ENCODE measurements around the gene SGSH.

SGSH gene

DNA sequence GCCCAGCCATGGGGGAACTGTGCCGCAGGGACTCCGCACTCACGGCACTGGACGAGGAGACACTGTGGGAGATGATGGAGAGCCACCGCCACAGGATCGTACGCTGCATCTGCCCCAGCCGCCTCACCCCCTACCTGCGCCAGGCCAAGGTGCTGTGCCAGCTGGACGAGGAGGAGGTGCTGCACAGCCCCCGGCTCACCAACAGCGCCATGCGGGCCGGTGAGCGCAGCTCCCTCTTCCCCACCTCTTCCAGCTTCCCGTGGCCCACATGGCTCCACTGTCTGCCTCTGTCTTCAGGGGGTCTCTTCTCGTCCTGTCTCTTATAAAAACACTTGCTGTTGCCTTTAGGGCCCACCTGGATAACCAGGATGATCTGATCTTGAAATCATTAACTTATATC, 38.7 kb downstream of the SGSH start:
- no peak for DNase-seq (ENCODE audit: low read depth)
- TF ChIP-seq, protein P1, sequence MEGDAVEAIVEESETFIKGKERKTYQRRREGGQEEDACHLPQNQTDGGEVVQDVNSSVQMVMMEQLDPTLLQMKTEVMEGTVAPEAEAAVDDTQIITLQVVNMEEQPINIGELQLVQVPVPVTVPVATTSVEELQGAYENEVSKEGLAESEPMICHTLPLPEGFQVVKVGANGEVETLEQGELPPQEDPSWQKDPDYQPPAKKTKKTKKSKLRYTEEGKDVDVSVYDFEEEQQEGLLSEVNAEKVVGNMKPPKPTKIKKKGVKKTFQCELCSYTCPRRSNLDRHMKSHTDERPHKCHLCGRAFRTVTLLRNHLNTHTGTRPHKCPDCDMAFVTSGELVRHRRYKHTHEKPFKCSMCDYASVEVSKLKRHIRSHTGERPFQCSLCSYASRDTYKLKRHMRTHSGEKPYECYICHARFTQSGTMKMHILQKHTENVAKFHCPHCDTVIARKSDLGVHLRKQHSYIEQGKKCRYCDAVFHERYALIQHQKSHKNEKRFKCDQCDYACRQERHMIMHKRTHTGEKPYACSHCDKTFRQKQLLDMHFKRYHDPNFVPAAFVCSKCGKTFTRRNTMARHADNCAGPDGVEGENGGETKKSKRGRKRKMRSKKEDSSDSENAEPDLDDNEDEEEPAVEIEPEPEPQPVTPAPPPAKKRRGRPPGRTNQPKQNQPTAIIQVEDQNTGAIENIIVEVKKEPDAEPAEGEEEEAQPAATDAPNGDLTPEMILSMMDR (conservative IDR thresholded peaks at IDR 0.05; ENCODE audit: control insufficient read depth, insufficient read depth, low read depth, low read length) = no peak
- H3K4me3 ChIP-seq (ENCODE audit: control insufficient read depth, low read depth, low read length) = no peak overlapping the region

DNA sequence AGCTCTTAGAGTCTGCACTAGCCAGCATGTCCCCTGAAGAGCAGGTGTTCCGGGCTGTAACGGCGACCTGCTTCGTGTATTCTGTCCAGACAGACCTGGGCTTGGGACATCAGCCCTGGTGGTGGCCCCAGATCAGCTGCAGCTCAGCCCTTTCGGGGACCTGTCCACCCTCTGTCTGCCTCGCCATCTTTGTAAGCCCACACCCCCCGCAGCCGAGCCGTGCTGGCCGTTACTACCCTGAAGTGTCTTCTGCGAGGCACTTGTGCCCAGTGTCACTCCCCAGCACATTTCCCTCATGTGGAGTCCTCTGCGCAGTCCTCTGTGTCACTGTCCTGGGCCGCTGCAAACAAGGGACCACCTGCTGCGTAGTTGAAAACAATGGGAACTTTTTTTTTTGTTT, 39.9 kb downstream of the SGSH start:
- no peak for DNase-seq (ENCODE audit: low read depth)
- TF ChIP-seq, protein P1 (conservative IDR thresholded peaks at IDR 0.05; ENCODE audit: control insufficient read depth, insufficient read depth, low read depth, low read length) = no peak
- no peak overlapping the region for H3K4me3 ChIP-seq (ENCODE audit: control insufficient read depth, low read depth, low read length)

DNA sequence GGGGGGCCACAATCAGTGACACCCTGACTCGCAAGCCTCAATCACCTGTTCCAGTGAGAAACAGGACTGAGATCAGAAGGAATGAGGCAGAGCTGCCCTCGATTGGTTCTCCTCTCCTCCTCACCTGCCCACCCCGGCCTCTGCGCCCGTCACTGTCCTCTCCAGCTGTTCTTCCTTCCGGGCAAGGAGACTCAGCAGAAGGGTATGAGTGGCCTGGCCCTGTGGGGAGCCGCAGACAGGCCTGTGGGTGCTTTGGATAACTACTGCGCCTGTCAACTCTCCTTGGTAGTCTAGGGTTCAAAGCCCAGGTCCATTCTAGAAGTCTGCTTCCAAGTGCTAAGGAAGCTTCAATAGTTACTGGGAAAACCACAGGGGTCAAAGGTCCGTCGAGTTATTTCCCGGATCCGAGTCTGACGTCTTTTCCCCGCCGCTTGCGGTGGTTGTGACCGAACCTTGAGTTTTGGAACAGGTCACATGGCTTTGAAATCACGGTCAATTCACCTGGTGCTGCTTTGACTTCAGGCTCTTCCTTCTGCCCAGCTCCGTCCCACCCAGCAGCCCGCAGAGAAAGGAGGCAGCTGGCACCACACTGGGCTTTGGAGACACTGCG, 42.0 kb downstream of the SGSH start:
- H3K4me3 ChIP-seq (ENCODE audit: control insufficient read depth, low read depth, low read length) = no peak overlapping the region
- no peak for DNase-seq (ENCODE audit: low read depth)
- TF ChIP-seq, protein P1 (conservative IDR thresholded peaks at IDR 0.05; ENCODE audit: control insufficient read depth, insufficient read depth, low read depth, low read length) = no peak

DNA sequence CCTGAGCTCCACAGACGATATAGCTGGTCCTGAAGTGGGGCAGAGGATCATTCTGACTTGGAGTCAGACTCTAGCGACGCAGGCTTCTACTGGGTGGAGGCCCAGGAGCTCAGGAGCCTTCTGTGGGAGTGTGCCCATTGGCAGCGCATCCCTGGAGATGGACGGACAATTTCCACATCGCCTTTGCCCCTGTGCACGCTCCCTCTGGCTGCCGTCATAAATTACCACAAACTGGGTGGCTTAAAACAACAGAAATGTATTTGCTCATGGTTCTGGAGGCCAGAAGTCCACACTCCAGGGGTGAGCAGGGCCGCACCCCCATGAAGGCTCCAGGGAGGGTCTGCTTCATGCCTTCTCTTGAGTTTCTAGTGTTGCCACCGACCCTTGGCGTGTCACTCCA, 43.4 kb downstream of the SGSH start:
- no peak for DNase-seq (ENCODE audit: low read depth)
- TF ChIP-seq, protein P1 (conservative IDR thresholded peaks at IDR 0.05; ENCODE audit: control insufficient read depth, insufficient read depth, low read depth, low read length) = no peak
- no peak overlapping the region for H3K4me3 ChIP-seq (ENCODE audit: control insufficient read depth, low read depth, low read length)

DNA sequence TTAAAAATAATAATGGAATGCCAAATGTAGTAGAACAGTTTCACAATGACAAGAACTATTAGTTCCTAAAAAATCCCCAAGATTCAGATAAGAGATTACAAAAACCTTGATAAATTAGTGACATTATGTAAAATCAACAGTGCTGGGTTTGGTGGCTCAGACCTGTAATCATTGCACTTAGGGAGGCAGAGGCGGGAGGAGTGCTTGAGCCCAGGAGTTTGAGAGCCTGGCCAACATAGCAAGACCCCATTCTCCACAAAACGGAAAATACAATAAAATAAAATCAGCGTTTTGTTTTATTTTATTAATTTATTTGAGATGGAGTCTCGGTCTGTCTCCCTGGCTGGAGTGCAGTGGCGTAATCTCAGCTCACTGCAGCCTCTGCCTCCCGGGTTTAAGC, 46.2 kb downstream of the SGSH start:
- no peak overlapping the region for H3K4me3 ChIP-seq (ENCODE audit: control insufficient read depth, low read depth, low read length)
- TF ChIP-seq, protein P1 (conservative IDR thresholded peaks at IDR 0.05; ENCODE audit: control insufficient read depth, insufficient read depth, low read depth, low read length) = no peak
- no peak for DNase-seq (ENCODE audit: low read depth)

DNA sequence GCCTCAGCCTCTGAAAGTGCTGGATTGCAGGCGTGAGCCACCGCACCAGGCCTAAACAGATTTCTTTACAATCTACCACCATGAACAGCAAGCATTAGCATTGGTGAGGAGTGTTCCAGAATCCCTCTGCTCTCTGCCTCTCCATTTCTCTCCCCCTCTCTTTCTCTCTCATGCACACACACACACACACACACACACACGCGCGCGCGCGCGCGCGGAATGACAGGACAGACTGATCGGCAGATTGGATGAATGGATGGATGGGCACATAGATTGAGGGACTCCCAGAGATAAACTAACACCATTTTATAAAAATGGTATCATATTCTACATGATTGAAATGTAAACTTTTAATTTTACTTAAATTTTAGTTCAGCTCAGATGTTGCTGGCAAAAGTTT, 47.0 kb downstream of the SGSH start:
- H3K4me3 ChIP-seq (ENCODE audit: control insufficient read depth, low read depth, low read length) = no peak overlapping the region
- no peak for DNase-seq (ENCODE audit: low read depth)
- TF ChIP-seq, protein P1 (conservative IDR thresholded peaks at IDR 0.05; ENCODE audit: control insufficient read depth, insufficient read depth, low read depth, low read length) = no peak

DNA sequence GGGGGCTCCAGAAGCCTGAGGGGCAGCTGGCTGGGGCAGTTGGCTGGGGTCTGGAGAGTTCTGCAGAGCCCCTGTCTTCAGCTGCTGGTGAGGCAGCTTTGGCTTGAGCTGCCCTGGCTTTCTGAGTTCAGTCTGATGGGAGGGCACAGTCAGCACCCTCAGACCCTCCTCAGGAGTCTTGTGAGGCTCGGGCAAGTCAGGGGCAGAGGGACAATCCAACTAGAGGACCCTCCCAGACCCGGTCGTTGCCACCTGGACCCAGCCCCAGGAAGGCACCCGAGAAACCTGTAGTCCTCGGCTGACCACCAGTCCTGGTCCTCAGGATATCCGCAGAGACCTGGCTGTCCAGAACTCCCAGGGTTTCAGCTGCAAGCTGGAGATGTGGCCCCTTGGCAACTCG, 48.5 kb downstream of the SGSH start:
- H3K4me3 ChIP-seq (ENCODE audit: control insufficient read depth, low read depth, low read length) = no peak overlapping the region
- TF ChIP-seq, protein P1 (conservative IDR thresholded peaks at IDR 0.05; ENCODE audit: control insufficient read depth, insufficient read depth, low read depth, low read length) = no peak

More for the DNA sequence above, 48.5 kb downstream of the SGSH start:
- DNase-seq (ENCODE audit: low read depth) = no peak

Measured in fibroblast of mammary gland (primary cell).